ENCODE data around the gene RPS28. TPM values are rescaled to one million over a fixed set of nuclear protein-coding genes. Genes with fewer than 3 reads are reported as not detected.

RPS28 gene
- total RNA-seq, 2 experiments from 2014 or later, result 1,636 to 2,253 TPM

DNA sequence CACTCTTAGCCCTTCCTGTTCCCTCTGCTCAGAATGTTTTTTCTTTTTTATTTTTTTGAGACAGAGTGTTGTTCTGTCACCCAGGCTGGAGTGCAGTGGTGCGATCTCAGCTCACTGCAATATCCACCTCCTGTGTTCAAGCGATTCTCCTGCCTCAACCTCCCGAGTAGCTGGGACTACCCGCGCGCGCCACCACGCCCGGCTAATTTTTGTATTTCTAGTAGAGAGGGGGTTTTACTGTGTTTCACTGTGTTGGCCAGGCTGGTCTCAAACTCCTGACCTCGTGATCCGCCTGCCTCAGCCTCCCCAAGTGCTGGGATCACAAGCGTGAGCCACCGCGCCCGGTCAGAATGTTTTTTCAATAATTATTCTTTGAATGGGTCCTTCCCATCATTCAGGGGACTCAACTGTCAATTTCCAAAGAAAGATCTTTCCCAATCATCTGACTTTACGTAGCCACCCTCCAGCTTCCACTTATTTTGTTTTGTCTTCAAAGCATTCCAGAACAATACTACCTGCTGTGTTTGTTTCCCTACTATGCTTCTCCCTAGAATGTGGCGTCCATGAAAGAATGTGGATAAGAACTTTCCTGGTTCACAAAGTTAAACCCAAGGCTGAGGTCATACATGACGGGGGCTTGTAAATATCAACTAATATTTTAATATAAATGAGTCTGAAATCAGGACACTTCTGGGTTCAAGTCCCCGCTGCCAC lies 1.3 kb upstream of the RPS28 start:
- Histone ChIP-seq H4K20me1 (ENCODE audit: insufficient read depth, low read length) (peaks cover 12% of the 10 kb centered on the region), H3K4me1 (ENCODE audit: insufficient read depth, low read length, poor library complexity, severe bottlenecking) (peaks cover 54% of the 10 kb centered on the region), H3K36me3 (ENCODE audit: insufficient read depth, low read length) (peaks cover 73% of the 10 kb centered on the region), H3K4me2 (ENCODE audit: low read length) (peak overlapping the region; percentile 99), H3K9me2 (ENCODE audit: insufficient read depth, low read length) (no peaks in the 10 kb centered on the region), H3K79me2 (ENCODE audit: insufficient read depth, low read depth, low read length) (peaks cover 49% of the 10 kb centered on the region), H3K4me3 (ENCODE audit: low read depth, low read length, poor library complexity, severe bottlenecking) (peak overlapping the region; percentile 100), H2AFZ (ENCODE audit: low read length) (0 out of 2 replicates have a peak overlapping the region, but pooled peaks have one; percentile 64), H3K9me3 (ENCODE audit: low read length) (no peaks in the 10 kb centered on the region), H3K27ac (ENCODE audit: low read depth, low read length, poor library complexity, severe bottlenecking) (peak overlapping the region; percentile 67)
- no peak for TF ChIP-seq EZH2phosphoT487 (IDR thresholded peaks at IDR 0.05; ENCODE audit: borderline replicate concordance, low read depth, low read length)
- TF ChIP-seq, protein P1, sequence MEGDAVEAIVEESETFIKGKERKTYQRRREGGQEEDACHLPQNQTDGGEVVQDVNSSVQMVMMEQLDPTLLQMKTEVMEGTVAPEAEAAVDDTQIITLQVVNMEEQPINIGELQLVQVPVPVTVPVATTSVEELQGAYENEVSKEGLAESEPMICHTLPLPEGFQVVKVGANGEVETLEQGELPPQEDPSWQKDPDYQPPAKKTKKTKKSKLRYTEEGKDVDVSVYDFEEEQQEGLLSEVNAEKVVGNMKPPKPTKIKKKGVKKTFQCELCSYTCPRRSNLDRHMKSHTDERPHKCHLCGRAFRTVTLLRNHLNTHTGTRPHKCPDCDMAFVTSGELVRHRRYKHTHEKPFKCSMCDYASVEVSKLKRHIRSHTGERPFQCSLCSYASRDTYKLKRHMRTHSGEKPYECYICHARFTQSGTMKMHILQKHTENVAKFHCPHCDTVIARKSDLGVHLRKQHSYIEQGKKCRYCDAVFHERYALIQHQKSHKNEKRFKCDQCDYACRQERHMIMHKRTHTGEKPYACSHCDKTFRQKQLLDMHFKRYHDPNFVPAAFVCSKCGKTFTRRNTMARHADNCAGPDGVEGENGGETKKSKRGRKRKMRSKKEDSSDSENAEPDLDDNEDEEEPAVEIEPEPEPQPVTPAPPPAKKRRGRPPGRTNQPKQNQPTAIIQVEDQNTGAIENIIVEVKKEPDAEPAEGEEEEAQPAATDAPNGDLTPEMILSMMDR (conservative IDR thresholded peaks at IDR 0.05; ENCODE audit: low read length), result no peak
- no peak for DNase-seq (ENCODE audit: low spot score)
- BruUV-seq (replicated peaks), result no TSS peak
- ChIA-PET POLR2A (no interaction called here), CTCF (ENCODE audit: unreplicated experiment) (no interaction called here)
- intact Hi-C loops (cut with micrococcal nuclease; ENCODE audit: unreplicated experiment), result loop anchor here (5.0 kb wide), 1 partner anchor 53 kb away; no protein-coding TSS in a partner anchor

DNA sequence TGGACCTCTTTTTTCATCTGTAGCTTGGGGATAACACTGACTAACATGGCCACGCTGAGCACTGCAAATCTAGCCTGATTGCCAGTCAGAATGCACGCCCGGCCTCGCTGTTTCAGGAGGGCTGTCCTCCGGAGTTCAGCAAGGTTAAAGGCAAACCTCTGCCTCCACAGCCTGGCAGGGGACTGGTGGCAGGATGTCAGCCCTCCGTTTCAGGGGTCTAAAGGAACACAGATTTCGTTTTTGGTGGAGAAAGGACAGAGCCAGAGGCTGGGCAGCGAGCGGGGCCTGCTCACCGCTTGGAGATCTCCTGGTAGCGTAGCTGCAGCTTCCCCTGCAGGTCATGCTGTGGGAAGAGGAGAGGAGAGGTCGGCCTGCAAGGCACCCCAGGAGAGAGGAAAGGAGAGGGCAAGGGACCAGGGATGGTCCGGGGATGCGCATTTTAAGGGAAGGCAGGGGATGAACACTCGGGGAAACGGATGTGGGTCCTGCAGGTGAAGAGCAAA lies 681 bp upstream of the RPS28 start:
- ChIA-PET POLR2A (interaction anchor here (0.5 to 0.6 kb wide), 2 partner anchors 14 to 17 kb away, joined by 3 to 4 read pairs; no protein-coding TSS in a partner anchor), CTCF (ENCODE audit: unreplicated experiment) (interaction anchor here (0.6 kb wide), 2 partner anchors 126 to 316 kb away, joined by 5 to 7 read pairs; no protein-coding TSS in a partner anchor)
- H2AFZ ChIP-seq (ENCODE audit: low read length), result peak overlapping the region; percentile 64; the same call in 1 of the 2 replicates
- peak overlapping the region; percentile 99 for H3K4me2 ChIP-seq (ENCODE audit: low read length)
- peaks cover 67% of the 10 kb centered on the region for H3K36me3 ChIP-seq (ENCODE audit: insufficient read depth, low read length)
- no peaks in the 10 kb centered on the region for H3K9me3 ChIP-seq (ENCODE audit: low read length)
- intact Hi-C loops (cut with micrococcal nuclease; ENCODE audit: unreplicated experiment), result loop anchor here (5.0 kb wide), 1 partner anchor 53 kb away; no protein-coding TSS in a partner anchor
- peak; percentile 31 for DNase-seq (ENCODE audit: low spot score)
- H3K79me2 ChIP-seq (ENCODE audit: insufficient read depth, low read depth, low read length), result peaks cover 49% of the 10 kb centered on the region
- BruUV-seq (replicated peaks), result no TSS peak
- peak overlapping the region; percentile 100 for H3K4me3 ChIP-seq (ENCODE audit: low read depth, low read length, poor library complexity, severe bottlenecking)
- H3K9me2 ChIP-seq (ENCODE audit: insufficient read depth, low read length), result no peaks in the 10 kb centered on the region
- H4K20me1 ChIP-seq (ENCODE audit: insufficient read depth, low read length), result peaks cover 12% of the 10 kb centered on the region
- TF ChIP-seq, protein P1 (conservative IDR thresholded peaks at IDR 0.05; ENCODE audit: low read length), result no peak
- TF ChIP-seq EZH2phosphoT487 (IDR thresholded peaks at IDR 0.05; ENCODE audit: borderline replicate concordance, low read depth, low read length), result no peak
- H3K4me1 ChIP-seq (ENCODE audit: insufficient read depth, low read length, poor library complexity, severe bottlenecking), result peaks cover 55% of the 10 kb centered on the region
- peak overlapping the region; percentile 67 for H3K27ac ChIP-seq (ENCODE audit: low read depth, low read length, poor library complexity, severe bottlenecking)
